ENCODE results near the gene AHCTF1.

DNA sequence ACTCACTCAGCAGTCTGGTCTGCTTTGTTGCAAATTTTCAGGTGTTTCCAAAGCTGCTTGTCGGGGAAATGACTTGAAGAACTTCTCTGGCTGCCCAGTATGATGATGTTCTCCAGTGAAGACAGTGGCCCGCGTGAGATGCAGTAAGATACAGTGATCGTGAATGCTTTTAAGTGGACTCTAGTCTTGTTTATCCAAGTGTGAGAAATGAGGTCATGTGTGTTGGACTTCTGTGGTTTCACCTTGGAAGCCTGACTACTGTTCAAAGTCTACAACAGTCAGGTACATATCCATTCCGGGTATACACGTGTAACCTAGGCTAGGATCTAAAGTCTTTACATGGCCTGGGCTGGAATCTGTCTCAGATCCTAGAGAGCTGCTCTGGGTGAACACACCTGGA is 47.0 kb upstream of the AHCTF1 start:
- TF ChIP-seq, protein P1, sequence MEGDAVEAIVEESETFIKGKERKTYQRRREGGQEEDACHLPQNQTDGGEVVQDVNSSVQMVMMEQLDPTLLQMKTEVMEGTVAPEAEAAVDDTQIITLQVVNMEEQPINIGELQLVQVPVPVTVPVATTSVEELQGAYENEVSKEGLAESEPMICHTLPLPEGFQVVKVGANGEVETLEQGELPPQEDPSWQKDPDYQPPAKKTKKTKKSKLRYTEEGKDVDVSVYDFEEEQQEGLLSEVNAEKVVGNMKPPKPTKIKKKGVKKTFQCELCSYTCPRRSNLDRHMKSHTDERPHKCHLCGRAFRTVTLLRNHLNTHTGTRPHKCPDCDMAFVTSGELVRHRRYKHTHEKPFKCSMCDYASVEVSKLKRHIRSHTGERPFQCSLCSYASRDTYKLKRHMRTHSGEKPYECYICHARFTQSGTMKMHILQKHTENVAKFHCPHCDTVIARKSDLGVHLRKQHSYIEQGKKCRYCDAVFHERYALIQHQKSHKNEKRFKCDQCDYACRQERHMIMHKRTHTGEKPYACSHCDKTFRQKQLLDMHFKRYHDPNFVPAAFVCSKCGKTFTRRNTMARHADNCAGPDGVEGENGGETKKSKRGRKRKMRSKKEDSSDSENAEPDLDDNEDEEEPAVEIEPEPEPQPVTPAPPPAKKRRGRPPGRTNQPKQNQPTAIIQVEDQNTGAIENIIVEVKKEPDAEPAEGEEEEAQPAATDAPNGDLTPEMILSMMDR (IDR thresholded peaks at IDR 0.05) = no peak
- no peak for TF ChIP-seq POLR2A (IDR thresholded peaks at IDR 0.05)

Measured in adrenal gland (tissue), 5 donors.